Measurements from ENCODE around the gene VWA2.

DNA sequence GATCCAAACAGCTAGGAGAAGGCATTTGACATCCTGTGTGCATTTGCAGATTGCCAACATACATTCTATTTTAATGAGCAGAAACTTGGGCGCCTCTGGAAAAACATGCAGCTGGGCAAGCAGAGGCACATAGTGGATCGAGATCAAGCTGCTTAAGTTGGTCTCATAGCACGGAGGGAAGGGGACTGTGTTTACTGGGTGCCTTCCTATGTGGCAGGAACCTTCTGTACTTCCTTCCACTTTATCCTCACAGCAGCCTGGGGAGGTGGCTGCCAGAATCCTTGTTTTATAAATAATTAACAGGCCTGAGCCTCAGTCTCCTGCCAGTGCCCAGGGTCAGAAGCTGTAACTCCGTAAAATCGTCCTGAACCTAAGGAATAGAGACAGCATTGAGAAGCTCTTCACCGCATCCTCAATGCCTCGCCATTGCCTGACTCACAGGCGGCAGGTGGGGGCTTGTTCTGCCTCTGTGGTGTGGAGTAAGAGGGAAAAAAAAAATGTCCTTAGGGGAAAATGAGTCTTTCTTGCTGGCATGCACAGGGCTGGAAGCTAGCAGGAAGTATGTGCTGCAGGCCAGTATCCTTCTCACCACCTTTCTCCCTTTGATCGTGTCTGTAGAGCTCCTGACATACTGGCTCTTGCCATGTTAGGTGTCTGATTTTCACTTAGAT, 6.2 kb downstream of the VWA2 start:
- TF ChIP-seq CTCF (IDR thresholded peaks at IDR 0.05) (no peak), POLR2A (IDR thresholded peaks at IDR 0.05) (no peak)

Measured in esophagus squamous epithelium (tissue), 4 donors.